ENCODE results near the gene KPNA1. TPM values are rescaled to one million over a fixed set of nuclear protein-coding genes. Genes with fewer than 3 reads are reported as not detected.

KPNA1 gene
- total and polyA plus RNA-seq, 2 experiments from 2014 or later, result 34.0 to 62.6 TPM

GRCh38 chr3:122377975-122378374, 136.8 kb downstream of the KPNA1 start:
- 97 to 98% methylated on average over 4 of the region's 4 CpGs for WGBS, 2 experiments (ENCODE audit: low coverage in 1 of 2, low lambda C conversion rate in 2 of 2, missing lambda C conversion rate in 2 of 2)
- H3K36me3 ChIP-seq (ENCODE audit: low read depth), result no peaks in the 10 kb centered on the region
- no peaks in the 10 kb centered on the region for H3F3A ChIP-seq (ENCODE audit: insufficient read depth)
- no peaks in the 10 kb centered on the region for H3K27me3 ChIP-seq (replicated peaks; ENCODE audit: insufficient read depth)
- no peaks in the 10 kb centered on the region for H3K9me2 ChIP-seq (ENCODE audit: insufficient read depth)
- no peak overlapping the region for H3K4me3 ChIP-seq
- H3K79me2 ChIP-seq (ENCODE audit: insufficient read depth), result peaks cover 98% of the 10 kb centered on the region
- H3K27ac ChIP-seq, result no peak overlapping the region
- no peak for DNase-seq
- no peak overlapping the region for H3K4me2 ChIP-seq (ENCODE audit: unreplicated experiment)
- no peak overlapping the region for H3K9ac ChIP-seq
- H2AFZ ChIP-seq, result no peak overlapping the region
- no peaks in the 10 kb centered on the region for H4K20me1 ChIP-seq (ENCODE audit: insufficient read depth)
- H3K9me3 ChIP-seq (ENCODE audit: low read depth), result no peaks in the 10 kb centered on the region
- 0 out of 2 replicates have a peak, but pooled peaks cover 5% of the 10 kb centered on the region for H3K4me1 ChIP-seq (ENCODE audit: insufficient read depth)
- TF ChIP-seq EZH2 (IDR thresholded peaks at IDR 0.05; ENCODE audit: insufficient read depth, poor library complexity, severe bottlenecking) (no peak), EZH2phosphoT487 (IDR thresholded peaks at IDR 0.05; ENCODE audit: insufficient read depth, low read depth) (no peak)
- in situ Hi-C loops (cut with MboI), result no loop called here

GRCh38 chr3:122374034-122374433, 140.7 kb downstream of the KPNA1 start:
- Histone ChIP-seq H3F3A (ENCODE audit: insufficient read depth) (no peaks in the 10 kb centered on the region), H3K9ac (no peak overlapping the region), H3K27ac (no peak overlapping the region), H3K79me2 (ENCODE audit: insufficient read depth) (peaks cover 65% of the 10 kb centered on the region), H4K20me1 (ENCODE audit: insufficient read depth) (no peaks in the 10 kb centered on the region), H3K27me3 (replicated peaks; ENCODE audit: insufficient read depth) (no peaks in the 10 kb centered on the region), H3K4me1 (ENCODE audit: insufficient read depth) (no peaks in the 10 kb centered on the region), H3K4me3 (no peak overlapping the region), H2AFZ (no peak overlapping the region), H3K4me2 (ENCODE audit: unreplicated experiment) (no peak overlapping the region), H3K9me2 (ENCODE audit: insufficient read depth) (no peaks in the 10 kb centered on the region), H3K9me3 (ENCODE audit: low read depth) (no peaks in the 10 kb centered on the region), H3K36me3 (ENCODE audit: low read depth) (0 out of 2 replicates have a peak, but pooled peaks cover under 1% of the 10 kb centered on the region)
- no peak for TF ChIP-seq EZH2phosphoT487 (IDR thresholded peaks at IDR 0.05; ENCODE audit: insufficient read depth, low read depth)
- 100% methylated on average over 1 of the region's 1 CpG for WGBS, 2 experiments (ENCODE audit: low coverage in 1 of 2, low lambda C conversion rate in 2 of 2, missing lambda C conversion rate in 2 of 2)
- DNase-seq, result no peak
- in situ Hi-C loops (cut with MboI), result no loop called here

Small RNAs within 50 kb of the gene (small RNA-seq; reads per million reads assigned to genes)
- gene AC083798.1 (ENCODE audit: low read depth, low replicate concordance) (not detected), gene AC096861.1 (ENCODE audit: low read depth, low replicate concordance) (not detected)

Other genes starting within 250 kb of the KPNA1 start
- gene CSTA, start 189.7 kb downstream of the KPNA1 start, total RNA-seq (2014; rRNA removed; shearing (Covaris generic)), result 1.8 and 2.0 TPM in 2 replicates
- gene CSTA, start 189.7 kb downstream of the KPNA1 start, polyA plus RNA-seq (2016; fragmentation: Nextera tagmentation; extraction: Ambion mirVana), result 5.3 and 5.8 TPM in 2 replicates
- 12.3 and 33.1 TPM in 2 replicates for gene MIX23, start 131.7 kb downstream of the KPNA1 start, total RNA-seq (2014; rRNA removed; shearing (Covaris generic))
- gene MIX23, start 131.7 kb downstream of the KPNA1 start, polyA plus RNA-seq (2016; fragmentation: Nextera tagmentation; extraction: Ambion mirVana), result 22.1 and 22.7 TPM in 2 replicates
- 8.0 and 25.2 TPM in 2 replicates for gene FAM162A, start 130.8 kb downstream of the KPNA1 start, total RNA-seq (2014; rRNA removed; shearing (Covaris generic))
- gene FAM162A, start 130.8 kb downstream of the KPNA1 start, polyA plus RNA-seq (2016; fragmentation: Nextera tagmentation; extraction: Ambion mirVana), result 101 TPM in 2 replicates
- gene WDR5B, start 98.9 kb downstream of the KPNA1 start, total RNA-seq (2014; rRNA removed; shearing (Covaris generic)), result 5.4 and 5.6 TPM in 2 replicates
- 3.7 TPM in 2 replicates for gene WDR5B, start 98.9 kb downstream of the KPNA1 start, polyA plus RNA-seq (2016; fragmentation: Nextera tagmentation; extraction: Ambion mirVana)
- 15.2 and 16.4 TPM in 2 replicates for gene PARP9, start 49.4 kb upstream of the KPNA1 start, total RNA-seq (2014; rRNA removed; shearing (Covaris generic))
- gene PARP9, start 49.4 kb upstream of the KPNA1 start, polyA plus RNA-seq (2016; fragmentation: Nextera tagmentation; extraction: Ambion mirVana), result 13.7 and 14.2 TPM in 2 replicates
- gene DTX3L, start 49.4 kb upstream of the KPNA1 start, total RNA-seq (2014; rRNA removed; shearing (Covaris generic)), result 10.1 and 12.9 TPM in 2 replicates
- 7.7 and 9.4 TPM in 2 replicates for gene DTX3L, start 49.4 kb upstream of the KPNA1 start, polyA plus RNA-seq (2016; fragmentation: Nextera tagmentation; extraction: Ambion mirVana)
- under 0.01 TPM in 1 of 2 replicates, not detected in the other for gene PARP15, start 62.7 kb upstream of the KPNA1 start, total RNA-seq (2014; rRNA removed; shearing (Covaris generic))
- 0.29 TPM in 2 replicates for gene PARP15, start 62.7 kb upstream of the KPNA1 start, polyA plus RNA-seq (2016; fragmentation: Nextera tagmentation; extraction: Ambion mirVana)
- gene PARP14, start 165.9 kb upstream of the KPNA1 start, total RNA-seq (2014; rRNA removed; shearing (Covaris generic)), result 11.6 and 11.7 TPM in 2 replicates
- 4.5 and 5.6 TPM in 2 replicates for gene PARP14, start 165.9 kb upstream of the KPNA1 start, polyA plus RNA-seq (2016; fragmentation: Nextera tagmentation; extraction: Ambion mirVana)

Measured in GM23248 (cell line).